GM19467 (cell line): ENCODE results near the gene PDIA6.
A peak's percentile ranks its signal among the peaks of the same experiment; 100 is the strongest.
"Not testable (repeated sequence)": the region's sequence is repeated elsewhere in the genome, so short reads cannot be mapped to it uniquely, and the experiment has no call there.

Source experiments
- ATAC-seq: cut with Tn5 transposase; IDR thresholded peaks from one replicate; pipeline ENCODE4 v1.9.1; 2021; ENCODE audit warnings: mild to moderate bottlenecking, moderate library complexity; ENCODE audit not compliant: unreplicated experiment

Gene PDIA6

DNA sequence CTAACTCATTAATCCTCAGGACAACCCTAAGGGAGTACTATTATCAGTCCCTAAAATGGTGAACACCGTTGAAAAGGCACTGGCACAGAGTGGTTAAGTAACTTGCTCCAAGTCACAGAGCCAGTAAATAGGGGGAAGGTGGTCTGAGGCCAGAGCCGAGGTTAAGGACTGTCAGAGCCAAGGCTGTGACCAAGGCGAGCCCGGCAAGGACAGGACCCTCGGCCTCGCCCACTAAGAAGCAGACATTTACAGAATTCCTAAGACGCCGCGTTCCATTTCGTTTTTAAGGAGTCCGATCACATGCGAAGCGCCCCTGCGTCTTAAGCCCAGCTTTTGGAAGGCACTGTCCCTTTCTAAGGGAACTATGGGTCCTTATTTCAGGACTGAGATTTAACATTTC is 1.1 kb downstream of the PDIA6 start:
- ATAC-seq = no peak

DNA sequence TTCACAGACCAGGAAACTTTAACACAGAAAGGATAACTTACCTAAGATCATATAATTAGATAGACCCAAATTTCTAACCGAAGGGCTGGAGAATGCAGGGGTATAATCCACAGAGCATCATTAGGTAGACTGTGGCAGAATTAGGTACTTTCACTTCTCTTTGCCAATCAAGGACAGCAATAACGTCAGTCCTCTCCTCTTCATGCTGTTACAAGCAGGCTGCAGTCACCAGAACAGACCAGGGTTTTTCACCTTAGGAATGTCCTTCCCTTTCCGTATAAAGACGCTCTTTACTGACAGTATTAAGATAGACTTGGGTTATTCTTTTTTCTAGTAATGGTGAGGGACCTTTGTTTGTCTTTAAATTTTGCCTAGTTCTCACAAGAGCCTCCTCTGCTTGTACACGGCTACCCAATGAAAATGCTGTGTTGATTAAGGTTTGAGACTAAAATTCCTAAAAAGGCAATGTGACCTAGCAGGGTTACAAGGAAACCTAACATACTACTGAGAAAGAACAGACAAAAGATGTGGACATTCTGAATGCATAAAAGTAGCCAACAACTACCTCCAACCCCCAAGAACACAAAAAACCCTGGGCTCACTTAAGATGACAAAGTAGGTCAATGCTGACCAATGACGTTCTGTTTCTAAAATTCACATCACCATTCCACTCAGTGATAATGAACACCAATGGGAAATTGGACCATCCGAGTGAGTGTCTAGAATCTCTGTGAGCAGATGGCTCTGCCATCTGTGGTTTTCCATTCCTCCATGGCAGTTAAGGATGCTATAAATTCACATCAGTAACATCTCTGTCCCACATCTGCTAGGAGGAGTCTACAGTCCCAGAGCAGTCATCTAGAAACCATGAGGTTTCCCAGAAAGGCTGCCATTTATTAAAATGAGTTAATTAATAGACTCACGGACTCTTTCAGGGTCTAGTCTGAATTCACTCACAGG is 2.1 kb downstream of the PDIA6 start:
- peak; percentile 35 for ATAC-seq

DNA sequence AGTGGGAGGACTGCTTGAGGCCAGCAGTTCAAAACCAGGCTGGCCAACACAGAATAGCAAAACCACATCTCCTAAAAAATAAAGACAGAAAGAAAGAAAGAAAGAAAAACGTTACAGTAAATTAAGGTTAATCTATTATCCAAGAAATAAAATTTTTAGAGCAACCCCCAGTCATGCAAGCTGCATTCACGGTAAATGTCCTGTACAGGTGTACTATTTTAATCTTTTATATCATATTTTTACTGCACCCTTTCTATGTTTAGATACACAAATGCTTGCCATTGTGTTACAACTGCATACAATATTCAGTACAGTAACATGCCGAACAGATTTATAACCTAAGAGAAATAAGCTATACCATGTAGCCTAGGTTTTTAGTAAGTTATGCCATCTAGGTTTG is 6.0 kb downstream of the PDIA6 start:
- no peak for ATAC-seq

DNA sequence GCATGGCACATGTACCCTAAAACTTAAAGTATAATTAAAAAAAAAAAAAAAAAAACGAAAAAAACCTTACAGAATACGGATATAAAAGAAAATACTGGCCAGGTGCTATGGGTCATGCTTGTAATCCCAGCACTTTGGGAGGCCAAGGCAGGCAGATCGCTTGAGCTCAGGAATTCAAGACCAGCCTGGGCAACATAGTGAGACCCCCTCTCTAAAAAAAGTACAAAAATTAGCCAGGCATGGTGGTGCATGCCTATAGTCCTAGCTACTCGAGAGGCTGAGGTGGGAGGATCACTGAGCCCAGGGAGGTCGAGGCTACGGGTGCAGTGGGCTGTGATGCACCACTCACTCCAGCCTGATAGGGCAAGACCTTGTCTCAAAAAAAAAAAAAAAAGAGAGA is 6.6 kb downstream of the PDIA6 start:
- ATAC-seq = not testable (repeated sequence)

DNA sequence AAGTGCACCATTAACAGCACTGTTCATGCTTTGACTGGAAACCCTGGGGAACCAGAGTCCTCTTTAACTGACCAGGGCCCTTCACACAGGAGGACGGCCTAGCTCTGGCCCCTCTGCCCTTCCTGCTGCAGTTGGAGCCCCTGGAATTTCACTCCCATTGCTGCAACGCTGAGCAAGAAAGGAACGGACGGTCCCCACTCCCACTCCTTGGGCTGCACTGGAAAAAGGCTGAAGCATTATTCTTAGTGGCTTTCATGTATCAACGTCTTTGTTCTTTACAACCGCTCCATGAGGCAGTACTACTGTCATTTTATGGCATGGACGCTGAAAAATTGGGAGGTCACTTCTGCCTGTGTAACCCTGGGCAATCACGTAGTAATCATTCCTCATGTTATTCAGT is 9.9 kb downstream of the PDIA6 start:
- no peak for ATAC-seq

DNA sequence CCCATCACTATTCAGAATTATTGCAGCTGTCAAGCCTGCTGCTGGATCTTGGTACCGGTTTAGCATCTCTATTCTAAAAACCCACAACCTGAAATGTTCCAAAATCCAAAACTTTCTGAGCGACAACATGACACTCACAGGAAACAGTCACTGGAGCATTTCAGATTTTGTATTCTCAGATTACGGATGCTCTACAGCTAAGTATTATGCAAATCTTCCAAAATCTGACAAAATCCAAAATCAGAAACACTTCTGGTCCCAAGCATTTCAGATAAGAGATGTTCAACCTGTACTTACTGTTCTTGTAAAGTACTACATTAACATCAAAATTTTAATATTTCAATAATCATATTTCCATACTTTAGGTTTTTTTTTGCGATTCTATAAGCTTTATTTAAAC is 12.4 kb downstream of the PDIA6 start:
- ATAC-seq = no peak

DNA sequence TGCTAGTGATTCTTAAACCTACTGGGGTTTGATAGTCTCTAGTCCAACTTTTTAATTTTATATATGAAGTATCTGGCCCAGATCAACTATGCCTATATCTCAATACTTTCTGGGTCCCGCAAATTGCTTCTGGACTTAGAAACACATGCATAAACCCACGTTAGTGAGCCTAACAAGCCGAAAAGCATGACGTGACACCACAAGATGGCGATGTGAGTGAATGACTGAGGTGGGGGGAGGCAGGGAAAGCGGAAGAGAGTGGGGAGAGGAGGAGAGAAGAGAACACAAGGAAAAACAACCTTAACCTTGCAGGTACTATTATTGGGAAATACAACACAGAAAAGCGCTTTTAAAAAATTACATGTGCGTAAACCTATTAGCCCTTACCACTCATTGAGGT is 13.8 kb downstream of the PDIA6 start:
- no peak for ATAC-seq

DNA sequence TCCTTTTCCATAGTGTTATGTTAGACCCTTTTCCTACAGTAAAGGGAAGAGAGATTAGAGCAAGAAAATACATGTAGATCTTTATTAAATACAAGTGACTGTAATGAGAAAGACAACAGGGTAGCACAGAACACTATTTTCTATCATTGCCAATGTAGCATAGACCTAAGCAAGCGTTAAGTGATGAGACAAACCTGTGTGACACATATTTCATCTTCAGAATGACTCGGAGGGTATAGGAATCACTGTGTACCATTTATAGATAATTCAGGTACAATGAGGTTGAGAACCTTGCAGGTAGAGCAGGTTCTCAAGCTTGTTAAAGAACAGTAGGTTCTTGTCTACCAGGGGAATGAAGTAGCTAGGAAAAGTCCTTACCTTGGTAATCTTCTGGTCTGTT is 15.9 kb downstream of the PDIA6 start:
- ATAC-seq = no peak

DNA sequence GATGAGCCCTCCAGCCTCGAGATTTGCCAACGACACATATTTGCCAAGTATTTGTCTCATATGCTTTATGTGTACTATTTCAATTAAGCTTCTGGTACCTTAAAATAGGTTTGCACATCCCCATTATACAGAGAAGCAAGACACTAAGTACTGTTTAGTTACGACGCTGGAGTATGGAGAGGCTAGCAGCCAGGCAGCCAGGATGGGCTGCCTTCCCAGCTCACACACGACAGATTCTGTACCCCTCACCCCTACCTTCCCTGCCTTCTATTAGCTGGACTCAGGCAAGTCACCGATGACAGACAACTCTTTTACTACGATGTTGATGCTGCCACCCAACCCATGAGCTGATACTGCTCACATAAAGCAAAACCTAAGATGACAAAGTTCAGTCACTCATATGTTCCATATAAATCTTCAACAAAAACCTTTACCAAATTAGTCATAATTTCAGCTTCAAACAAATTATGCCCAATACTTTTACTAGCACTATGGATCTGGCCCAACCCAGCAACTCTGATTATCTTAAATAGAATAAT is 17.0 kb downstream of the PDIA6 start:
- ATAC-seq = no peak

DNA sequence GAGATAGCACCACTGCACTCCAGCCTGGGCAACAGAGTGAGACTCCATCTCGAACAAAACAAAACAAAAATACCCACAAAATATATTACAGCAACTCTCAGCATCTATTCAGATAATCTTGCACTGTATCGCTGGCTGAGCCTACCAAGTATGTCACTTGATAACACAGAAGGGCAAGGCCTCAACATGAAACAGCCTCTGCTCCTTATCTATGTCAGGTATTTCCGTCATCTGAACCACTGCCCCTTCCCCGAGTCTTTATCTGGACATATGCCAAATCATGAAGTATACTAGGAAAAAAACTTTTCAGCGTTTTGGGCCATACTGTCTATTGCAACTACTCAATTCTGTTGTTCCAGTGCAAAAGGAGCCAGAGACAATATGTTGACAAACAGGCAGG is 17.7 kb downstream of the PDIA6 start:
- no peak for ATAC-seq

DNA sequence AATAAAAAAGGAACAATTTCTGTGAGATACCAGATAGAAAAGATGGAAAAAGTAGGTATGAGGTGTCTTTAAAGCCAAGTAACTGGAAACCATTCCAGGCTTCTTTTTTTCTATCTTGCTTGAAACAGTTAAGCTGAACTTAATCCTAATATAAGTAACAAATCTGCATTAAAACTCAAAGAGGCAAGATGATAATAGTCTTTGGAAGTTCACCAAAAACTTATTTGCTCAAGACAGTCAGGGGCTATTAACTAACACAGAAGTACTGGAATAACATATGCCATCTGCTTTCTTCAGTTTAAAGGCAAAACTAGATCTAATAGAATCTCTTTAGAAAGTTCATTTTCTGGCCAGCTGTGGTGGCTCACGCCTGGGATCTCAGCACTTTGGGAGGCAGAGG is 18.8 kb downstream of the PDIA6 start:
- ATAC-seq = no peak

DNA sequence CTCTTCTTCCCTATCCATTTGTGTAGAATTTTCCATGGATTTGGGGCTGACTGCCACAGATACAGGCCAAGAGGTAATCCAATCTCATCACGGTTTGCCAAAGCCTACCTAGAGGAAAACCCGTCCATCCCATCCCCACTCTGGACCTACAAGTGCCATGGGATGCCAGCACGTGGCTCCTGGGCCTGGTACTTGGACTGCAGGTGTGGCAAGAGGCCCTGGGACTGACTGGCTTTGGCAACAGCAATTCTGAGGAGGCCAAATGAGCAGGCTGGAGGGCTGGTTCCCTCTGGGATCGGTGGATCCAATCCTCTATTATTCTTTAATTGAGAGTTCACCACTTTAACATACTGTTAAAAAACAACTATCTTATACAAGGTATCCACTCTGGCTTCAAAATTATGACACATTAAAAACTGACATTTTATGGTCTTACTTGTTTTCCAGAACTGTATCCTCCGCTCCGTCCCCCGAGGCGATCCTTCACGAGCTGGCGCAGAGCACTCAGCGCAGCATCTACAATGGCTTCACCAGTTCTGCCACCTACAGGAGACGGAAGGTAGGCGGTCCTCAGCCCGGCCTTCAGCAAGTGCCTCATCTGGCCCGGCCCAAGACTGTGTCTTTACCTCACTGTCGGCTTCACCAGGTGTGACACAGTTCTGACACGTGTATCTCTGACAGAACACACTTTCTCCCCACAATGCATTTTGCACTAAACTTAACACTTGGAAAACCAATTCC is 19.8 kb downstream of the PDIA6 start:
- ATAC-seq = no peak

DNA sequence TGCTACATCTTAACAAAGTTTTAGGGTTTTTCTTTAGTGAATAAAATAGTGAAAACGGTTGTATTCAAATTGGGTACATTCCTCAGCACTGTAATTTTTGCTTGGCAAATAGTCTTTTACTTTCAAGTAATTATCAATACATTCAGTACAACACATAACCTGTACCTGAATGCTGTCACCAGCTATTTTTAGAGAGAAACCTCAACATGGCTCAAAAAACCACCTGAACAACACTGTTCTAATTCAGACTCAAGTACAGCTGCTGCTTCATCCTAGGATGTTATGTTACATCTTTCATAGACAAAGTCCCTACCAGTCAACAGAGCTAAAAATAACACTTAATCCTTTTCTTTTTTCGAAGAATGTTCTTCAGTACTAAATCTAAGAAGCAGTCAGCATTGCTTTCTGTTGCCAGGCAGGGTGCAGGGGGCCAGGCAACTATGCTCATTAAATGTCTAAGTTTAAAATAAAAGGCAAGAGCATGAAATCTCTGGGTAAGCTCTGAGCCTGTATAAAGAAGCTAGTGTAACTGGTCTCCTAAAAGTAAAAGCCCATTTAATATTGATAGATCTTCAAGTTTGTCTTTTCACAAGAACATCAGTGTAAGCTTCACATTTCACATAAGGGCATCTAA is 20.5 kb downstream of the PDIA6 start:
- ATAC-seq = no peak

DNA sequence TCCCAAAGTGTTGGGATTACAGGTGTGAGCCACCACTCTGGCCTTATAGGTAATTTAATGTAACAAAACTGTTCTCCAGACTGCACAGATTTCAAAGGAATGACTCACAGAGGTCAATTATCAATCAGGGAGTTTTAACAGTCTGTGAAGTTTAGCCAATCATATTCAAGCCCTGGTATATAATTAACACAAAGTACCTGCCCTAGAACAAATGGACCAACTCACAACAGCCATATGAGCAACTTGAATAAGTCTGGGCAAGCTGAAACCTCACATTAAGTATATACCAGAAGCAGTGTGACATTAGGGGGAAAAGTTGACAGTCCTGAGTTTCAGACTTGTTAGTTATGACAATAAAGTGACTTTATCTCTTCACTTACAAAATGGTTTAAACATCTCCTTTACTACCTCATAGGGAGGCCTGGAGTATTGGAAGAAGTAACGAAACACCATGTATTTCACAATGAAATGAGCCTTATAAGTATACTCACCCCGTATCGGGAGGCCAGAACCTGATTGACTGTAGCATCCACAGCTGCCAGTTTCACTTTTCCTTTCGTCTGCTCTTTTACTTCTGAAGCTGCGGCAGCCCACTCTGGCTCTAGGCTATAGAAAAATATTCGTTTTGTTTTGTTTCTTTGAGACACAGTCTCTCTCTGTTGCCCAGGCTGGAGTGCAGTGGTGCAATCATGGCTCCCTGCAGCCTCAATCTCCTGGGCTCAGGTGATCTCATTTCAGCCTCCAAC is 22.2 kb downstream of the PDIA6 start:
- peak; percentile 81 for ATAC-seq

DNA sequence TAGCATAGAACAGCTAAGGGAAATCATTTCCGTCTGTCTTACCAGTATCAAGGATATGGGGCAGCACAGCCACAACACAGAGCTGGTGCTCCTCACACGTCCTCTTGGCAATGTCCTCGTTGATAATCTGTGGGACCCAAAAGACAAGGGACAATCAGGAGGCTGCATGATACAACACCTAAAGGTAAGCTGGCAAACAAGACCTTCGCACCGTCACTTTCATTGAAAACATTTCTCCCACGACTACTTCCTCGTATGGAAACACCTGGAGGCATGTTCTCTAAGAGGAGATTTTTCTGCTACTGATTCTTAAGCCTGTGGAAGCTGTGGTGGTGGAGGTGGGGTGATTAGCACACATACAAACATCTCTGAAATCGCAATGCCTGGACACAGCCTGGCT is 23.7 kb downstream of the PDIA6 start:
- ATAC-seq = no peak

DNA sequence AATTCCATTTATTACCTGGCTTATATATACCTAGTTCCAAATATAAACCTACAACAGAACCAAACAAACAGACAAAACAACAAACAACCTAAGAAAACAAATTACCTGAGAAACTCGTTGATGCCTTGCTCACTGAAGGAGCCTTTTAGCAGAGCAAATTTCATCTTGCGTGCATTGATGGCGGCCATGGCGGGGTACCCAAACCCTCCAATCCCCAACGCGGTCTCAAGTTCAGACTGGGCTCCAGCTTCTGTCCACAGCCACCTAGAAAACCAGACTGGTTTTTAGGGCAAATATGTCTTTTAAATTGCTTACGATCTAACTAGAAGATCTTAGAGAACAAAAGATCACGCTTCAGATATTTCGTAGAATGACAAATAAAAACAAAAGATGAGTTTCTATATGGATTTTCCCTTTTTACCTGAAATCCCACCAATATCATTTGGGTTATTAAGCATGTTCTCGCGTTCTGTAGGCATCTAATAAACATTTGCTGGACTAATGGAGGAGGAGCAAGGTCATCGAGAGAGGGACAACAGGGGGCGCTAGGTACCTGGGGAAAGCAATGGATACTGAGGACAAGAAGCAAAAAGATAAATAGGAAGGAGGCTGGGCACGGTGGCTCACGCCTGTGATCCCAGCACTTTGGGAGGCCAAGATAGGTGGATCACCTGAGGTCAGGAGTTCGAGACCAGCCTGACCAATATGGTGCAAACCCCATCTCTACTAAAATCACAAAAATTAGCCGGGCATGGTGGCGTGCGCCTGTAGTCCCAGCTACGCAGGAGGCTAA is 25.2 kb downstream of the PDIA6 start:
- no peak for ATAC-seq

DNA sequence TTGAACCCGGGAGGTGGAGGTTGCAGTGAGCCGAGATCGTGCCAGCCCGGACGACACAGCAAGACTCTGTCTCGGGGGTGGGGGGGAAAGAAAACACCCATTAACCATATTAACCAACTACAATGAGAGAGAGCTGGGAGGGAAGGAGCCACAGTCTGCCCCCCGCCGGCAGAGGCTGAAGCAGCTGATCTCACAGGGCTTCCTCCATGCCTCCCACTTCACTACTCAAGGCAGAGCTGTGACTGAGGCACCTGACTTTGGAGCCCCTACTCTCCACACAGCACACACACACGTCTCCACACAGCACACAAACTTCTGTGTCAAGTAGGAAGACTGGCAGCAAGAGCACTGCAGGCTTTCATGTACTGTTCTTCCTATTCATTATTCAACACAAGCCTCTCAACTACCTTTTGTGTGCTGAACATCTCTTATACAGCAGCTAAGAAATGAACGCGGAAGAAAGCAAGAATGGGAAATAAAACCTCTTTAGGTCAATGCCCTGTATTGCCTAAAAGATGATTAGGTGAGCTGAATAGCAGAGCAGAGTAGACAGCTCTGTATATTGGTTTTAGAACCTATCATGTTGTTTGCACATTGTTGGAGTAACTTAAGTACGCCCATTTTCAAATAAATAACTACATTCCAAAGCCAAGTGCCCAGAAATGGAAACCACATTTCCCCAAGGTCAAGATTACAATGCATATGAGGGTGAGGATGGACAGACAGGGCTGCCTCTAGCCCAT is 26.2 kb downstream of the PDIA6 start:
- no peak for ATAC-seq

DNA sequence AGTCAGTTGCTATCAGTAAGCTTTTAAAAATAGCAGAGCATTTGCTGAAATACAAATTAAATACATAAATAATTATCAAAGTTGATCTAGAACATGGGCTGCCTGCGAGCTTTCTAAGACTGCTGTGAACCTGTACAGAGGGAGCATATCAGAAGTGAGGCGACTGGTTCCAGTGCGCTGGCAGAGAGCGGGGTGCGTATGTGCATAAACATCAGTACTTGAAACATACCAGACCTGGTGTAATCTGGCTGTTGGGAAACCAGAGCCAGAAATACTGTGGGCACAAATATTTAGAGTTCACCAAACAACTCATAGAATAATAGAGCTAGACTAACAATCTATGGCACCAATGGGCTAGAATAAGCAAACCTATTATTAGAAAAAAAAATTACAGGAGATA is 27.3 kb downstream of the PDIA6 start:
- ATAC-seq = no peak

DNA sequence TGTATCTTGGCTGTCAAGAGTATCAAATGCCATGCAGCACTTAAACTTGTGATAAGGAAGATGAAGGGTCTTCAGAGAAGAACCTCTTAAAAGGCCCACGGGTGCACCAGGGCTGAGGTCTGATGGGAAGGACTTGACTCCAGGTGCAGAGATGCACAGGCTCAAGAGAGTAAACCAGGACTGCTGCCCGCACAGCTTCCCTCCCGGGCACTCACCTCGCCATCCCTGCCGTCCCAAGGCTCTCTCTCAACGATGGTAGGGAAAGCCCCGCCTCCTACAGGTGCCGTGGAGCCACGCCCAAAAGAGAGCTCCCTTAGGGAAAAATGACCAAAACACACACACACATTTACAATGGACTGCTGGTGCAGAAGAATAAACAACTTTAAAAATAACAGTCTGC is 27.9 kb downstream of the PDIA6 start:
- ATAC-seq = no peak
